DND-41 (cell line): ENCODE results near the gene EPS8L3.

Source experiments
- ATAC-seq: fragments of 200-7000 bp; cut with Tn5 transposase; 3 replicates; pipeline ENCODE4 v1.9.1; 2021; ENCODE audit warnings: low read depth; ENCODE audit not compliant: insufficient read depth
- DNase-seq: peaks from one replicate; pipeline ENCODE4 v3.0.0-alpha.2; 2020
- H2AFZ ChIP-seq: 2 replicates; pipeline ENCODE4 v1.6.0; 2012; ENCODE audit warnings: low read depth, low read length
- H3K27ac ChIP-seq: 2 replicates; pipeline ENCODE4 v1.5.1; 2012; ENCODE audit warnings: low read length, inconsistent platforms
- H3K27me3 ChIP-seq: fragments of 200-600 bp; sonication (generic); 2 replicates; pipeline ENCODE4 v1.6.0; 2012; ENCODE audit warnings: low read length, mild to moderate bottlenecking, inconsistent platforms; ENCODE audit not compliant: insufficient read depth, poor library complexity
- H3K36me3 ChIP-seq: 2 replicates; pipeline ENCODE4 v1.5.1; 2012; ENCODE audit warnings: low read length, inconsistent platforms; ENCODE audit not compliant: insufficient read depth
- H3K4me1 ChIP-seq: 2 replicates; pipeline ENCODE4 v1.5.1; 2012; ENCODE audit warnings: mild to moderate bottlenecking, low read length; ENCODE audit not compliant: insufficient read depth
- H3K4me2 ChIP-seq: 2 replicates; pipeline ENCODE4 v1.6.0; 2012; ENCODE audit warnings: mild to moderate bottlenecking, moderate library complexity, low read length, inconsistent platforms; ENCODE audit not compliant: insufficient read depth
- H3K4me3 ChIP-seq, 2 experiments: fragments of 200-600 bp in 1 of 2; shearing (Covaris generic) in 1 of 2; 2 replicates each; pipeline ENCODE4 v1.5.1; 2012 to 2016; ENCODE audit warnings: inconsistent platforms in 2 of 2, low read length in 2 of 2, mild to moderate bottlenecking in 2 of 2, low read depth in 1 of 2, moderate library complexity in 1 of 2
- H3K79me2 ChIP-seq: 2 replicates; pipeline ENCODE4 v1.6.0; 2012; ENCODE audit warnings: low read length, inconsistent platforms; ENCODE audit not compliant: insufficient read depth
- H3K9ac ChIP-seq: 2 replicates; pipeline ENCODE4 v1.6.0; 2012; ENCODE audit warnings: low read depth, mild to moderate bottlenecking, inconsistent platforms, low read length, moderate library complexity
- H3K9me3 ChIP-seq: 2 replicates; pipeline ENCODE4 v1.5.1; 2012; ENCODE audit warnings: low read length, moderate library complexity, mild to moderate bottlenecking, inconsistent platforms; ENCODE audit not compliant: insufficient read depth, severe bottlenecking
- H4K20me1 ChIP-seq: 2 replicates; pipeline ENCODE4 v1.6.0; 2012; ENCODE audit warnings: low read length; ENCODE audit not compliant: insufficient read depth
- EZH2 ChIP-seq: IDR thresholded peaks from 3 replicates; pipeline ENCODE4 v1.6.1; 2012; ENCODE audit warnings: borderline replicate concordance, low read depth, mild to moderate bottlenecking, moderate library complexity, low read length, inconsistent platforms; ENCODE audit not compliant: severe bottlenecking
- TF ChIP-seq, protein P1 (sequence below): IDR thresholded peaks from 2 replicates; pipeline ENCODE4 v1.5.1; 2012; ENCODE audit warnings: borderline replicate concordance, low read length, moderate library complexity, mild to moderate bottlenecking; ENCODE audit not compliant: poor library complexity, severe bottlenecking; ENCODE audit errors: extremely low read depth

EPS8L3 gene

DNA sequence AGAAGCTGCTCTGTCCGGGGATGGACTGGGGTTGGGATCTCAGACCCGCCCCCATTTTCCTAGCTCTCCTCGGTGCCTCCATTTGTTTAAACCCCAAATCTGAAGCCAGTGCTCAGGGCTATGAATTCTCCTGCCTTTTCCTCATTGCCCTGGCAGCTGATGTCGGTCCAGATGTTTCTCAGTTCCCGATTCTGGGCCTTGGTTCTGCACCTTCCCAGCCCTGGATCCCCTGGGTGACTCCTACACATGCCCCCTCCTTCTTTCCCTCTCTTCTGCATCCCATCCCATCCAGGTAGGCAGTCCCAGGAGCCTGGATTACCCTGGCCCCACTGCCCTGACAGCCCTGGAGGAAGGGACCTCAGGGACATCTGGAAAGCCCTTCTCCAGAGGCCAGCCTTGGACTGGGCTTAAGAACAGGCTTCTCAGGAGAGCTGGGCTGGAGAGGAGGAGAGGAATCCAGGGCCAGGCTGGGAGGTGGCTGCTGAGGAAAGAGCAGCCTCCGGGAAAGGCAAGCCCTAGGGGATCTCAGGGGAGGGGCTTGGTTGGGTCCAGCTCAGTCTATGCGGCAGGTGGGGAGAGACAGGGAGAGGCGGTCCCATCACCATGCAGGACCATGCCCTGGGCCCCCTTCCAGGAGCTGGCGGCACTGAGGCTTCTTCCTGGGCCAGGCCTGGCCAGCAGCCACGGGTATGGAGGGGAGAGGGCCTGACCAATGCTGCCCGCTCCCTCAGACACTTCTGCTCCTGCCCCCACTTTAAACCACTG is 6.8 kb upstream of the EPS8L3 start:
- H3K79me2 ChIP-seq, result no peaks in the 10 kb centered on the region
- no peaks in the 10 kb centered on the region for H4K20me1 ChIP-seq
- no peak overlapping the region for H3K4me3 ChIP-seq
- H3K27me3 ChIP-seq, result peaks cover 6% of the 10 kb centered on the region
- H3K4me2 ChIP-seq, result no peak overlapping the region
- no peaks in the 10 kb centered on the region for H3K9me3 ChIP-seq
- no peak for ATAC-seq
- no peak overlapping the region for H2AFZ ChIP-seq
- no peaks in the 10 kb centered on the region for H3K36me3 ChIP-seq
- TF ChIP-seq, protein P1, sequence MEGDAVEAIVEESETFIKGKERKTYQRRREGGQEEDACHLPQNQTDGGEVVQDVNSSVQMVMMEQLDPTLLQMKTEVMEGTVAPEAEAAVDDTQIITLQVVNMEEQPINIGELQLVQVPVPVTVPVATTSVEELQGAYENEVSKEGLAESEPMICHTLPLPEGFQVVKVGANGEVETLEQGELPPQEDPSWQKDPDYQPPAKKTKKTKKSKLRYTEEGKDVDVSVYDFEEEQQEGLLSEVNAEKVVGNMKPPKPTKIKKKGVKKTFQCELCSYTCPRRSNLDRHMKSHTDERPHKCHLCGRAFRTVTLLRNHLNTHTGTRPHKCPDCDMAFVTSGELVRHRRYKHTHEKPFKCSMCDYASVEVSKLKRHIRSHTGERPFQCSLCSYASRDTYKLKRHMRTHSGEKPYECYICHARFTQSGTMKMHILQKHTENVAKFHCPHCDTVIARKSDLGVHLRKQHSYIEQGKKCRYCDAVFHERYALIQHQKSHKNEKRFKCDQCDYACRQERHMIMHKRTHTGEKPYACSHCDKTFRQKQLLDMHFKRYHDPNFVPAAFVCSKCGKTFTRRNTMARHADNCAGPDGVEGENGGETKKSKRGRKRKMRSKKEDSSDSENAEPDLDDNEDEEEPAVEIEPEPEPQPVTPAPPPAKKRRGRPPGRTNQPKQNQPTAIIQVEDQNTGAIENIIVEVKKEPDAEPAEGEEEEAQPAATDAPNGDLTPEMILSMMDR, result no peak
- TF ChIP-seq EZH2, result no peak
- peaks cover 10% of the 10 kb centered on the region for H3K4me1 ChIP-seq
- no peak for DNase-seq
- no peak overlapping the region for H3K9ac ChIP-seq
- H3K27ac ChIP-seq, result no peak overlapping the region

DNA sequence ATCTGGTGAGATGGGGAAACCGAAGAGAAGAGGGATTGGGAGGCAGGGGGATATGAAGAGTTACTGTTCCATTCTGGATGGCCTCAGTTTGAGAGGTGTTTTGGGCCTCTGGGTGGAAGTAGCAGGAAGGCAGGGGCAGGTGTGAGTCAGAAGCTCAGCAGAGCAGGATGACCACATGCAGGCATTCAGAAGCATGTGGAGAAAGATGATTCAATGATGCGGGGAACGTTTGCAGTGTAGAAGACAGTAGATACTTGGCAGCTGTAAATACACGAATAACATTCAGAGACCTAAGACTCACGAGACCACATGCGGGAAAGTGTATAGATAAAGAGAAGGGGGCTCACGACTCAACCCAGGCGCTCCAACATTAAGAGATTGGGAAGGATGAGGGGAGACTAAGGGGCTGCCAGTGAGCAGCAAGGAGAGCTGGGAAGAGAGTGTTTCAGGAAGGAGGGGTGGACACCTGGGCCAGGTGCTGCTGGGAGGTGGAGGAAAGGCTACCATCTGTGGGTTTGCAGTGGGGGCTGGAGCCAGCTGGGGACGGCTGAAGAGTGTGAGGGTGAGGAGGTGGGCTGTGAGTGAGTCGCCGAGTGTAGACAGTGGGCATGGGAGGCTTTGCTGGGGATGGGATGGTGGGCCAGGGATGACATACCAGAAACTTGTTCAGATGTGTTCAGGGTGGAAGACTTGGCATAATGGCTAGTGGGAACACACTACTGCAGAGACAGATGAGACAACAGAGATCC is 5.8 kb upstream of the EPS8L3 start:
- no peak overlapping the region for H3K27ac ChIP-seq
- no peaks in the 10 kb centered on the region for H4K20me1 ChIP-seq
- H3K4me2 ChIP-seq, result no peak overlapping the region
- no peaks in the 10 kb centered on the region for H3K9me3 ChIP-seq
- TF ChIP-seq EZH2, result no peak
- TF ChIP-seq, protein P1, result no peak
- no peaks in the 10 kb centered on the region for H3K79me2 ChIP-seq
- peaks cover 3% of the 10 kb centered on the region for H3K27me3 ChIP-seq
- peaks cover 10% of the 10 kb centered on the region for H3K4me1 ChIP-seq
- H3K4me3 ChIP-seq, result no peak overlapping the region
- H3K36me3 ChIP-seq, result no peaks in the 10 kb centered on the region
- H2AFZ ChIP-seq, result no peak overlapping the region
- no peak overlapping the region for H3K9ac ChIP-seq
- ATAC-seq (no peak), DNase-seq (no peak)

DNA sequence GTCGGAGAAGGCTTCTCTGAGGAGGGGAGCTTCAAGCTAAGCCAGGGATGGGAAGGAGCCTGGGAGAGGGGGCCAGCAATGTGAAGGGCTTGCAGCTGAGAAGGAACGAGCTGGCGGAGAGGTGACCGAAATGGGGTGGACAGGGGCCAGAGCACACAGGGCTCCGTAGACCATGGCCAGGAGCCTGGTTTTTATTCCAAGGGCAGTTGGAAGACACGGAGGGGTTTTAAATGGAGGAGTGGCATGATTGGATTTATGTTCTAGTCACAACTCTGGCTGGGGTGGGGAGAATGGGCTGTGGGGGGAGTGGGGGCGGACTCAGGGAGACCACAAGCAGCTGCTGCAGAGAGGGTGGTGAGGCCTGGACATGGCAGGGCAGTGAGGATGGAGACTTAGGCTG is 5.1 kb upstream of the EPS8L3 start:
- H3K79me2 ChIP-seq, result no peaks in the 10 kb centered on the region
- H3K9me3 ChIP-seq, result no peaks in the 10 kb centered on the region
- H2AFZ ChIP-seq, result no peak overlapping the region
- TF ChIP-seq EZH2, result no peak
- TF ChIP-seq, protein P1, result no peak
- no peak overlapping the region for H3K27ac ChIP-seq
- no peak overlapping the region for H3K9ac ChIP-seq
- no peak overlapping the region for H3K4me2 ChIP-seq
- H3K36me3 ChIP-seq, result no peaks in the 10 kb centered on the region
- H4K20me1 ChIP-seq, result no peaks in the 10 kb centered on the region
- DNase-seq (no peak), ATAC-seq (no peak)
- H3K4me3 ChIP-seq, result no peak overlapping the region
- H3K4me1 ChIP-seq, result peaks cover 6% of the 10 kb centered on the region
- peaks cover 3% of the 10 kb centered on the region for H3K27me3 ChIP-seq
